ENCODE results near the gene RIT1. TPM values are rescaled to one million over a fixed set of nuclear protein-coding genes. Genes with fewer than 3 reads are reported as not detected.
A peak's percentile ranks its signal among the peaks of the same experiment; 100 is the strongest.

RIT1 gene
- total RNA-seq, 1 experiment from 2014 or later, result 26.4 TPM

DNA sequence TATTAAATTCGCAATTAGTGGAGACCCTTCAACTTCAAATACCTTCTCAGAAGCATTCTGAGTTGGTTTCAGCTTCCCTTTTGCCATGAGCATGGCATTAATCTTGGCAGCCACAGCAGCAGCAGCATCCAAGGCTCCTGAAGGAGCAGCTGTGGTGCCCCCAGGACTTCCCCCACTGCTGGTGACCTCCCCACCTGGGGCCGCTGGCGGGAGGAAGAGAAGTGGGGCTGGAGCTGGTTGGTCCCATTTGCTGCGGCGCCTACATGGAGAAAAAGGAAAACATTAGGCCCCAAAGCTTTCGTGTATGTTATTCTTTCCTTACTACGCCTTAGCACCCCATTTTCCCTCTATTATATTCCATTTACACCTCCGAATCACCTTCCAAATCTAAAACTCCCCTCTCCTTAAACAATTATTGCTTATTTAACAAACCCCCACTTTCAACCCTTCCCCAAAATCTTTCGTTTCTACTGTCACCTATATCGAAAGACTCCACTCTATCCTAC lies 22.5 kb upstream of the RIT1 start:
- Histone ChIP-seq H3K4me1 (ENCODE audit: insufficient read depth, low read length) (no peaks in the 10 kb centered on the region; the same call in 1 of the 2 replicates), H3K27me3 (ENCODE audit: insufficient read depth, low read length) (no peaks in the 10 kb centered on the region), H4K91ac (ENCODE audit: insufficient read length, low read depth, low read length) (no peak overlapping the region), H3K56ac (ENCODE audit: insufficient read length, low read depth, low read length) (peak overlapping the region; percentile 31), H3K27ac (ENCODE audit: insufficient read length, low read depth, low read length) (no peak overlapping the region), H3K14ac (ENCODE audit: insufficient read depth, low read length) (peak overlapping the region; percentile 93; the same call in 1 of the 2 replicates), H2BK5ac (ENCODE audit: insufficient read length, low read length) (peak overlapping the region; percentile 88), H3K79me1 (ENCODE audit: insufficient read depth, low read depth, low read length, poor library complexity, severe bottlenecking) (peaks cover 9% of the 10 kb centered on the region), H2AFZ (ENCODE audit: low read length) (no peak overlapping the region), H3K9me3 (ENCODE audit: control insufficient read depth, low read depth, low read length) (no peaks in the 10 kb centered on the region), H4K5ac (ENCODE audit: insufficient read length, low read depth, low read length) (no peak overlapping the region), H3K23me2 (ENCODE audit: insufficient read length, low read depth, low read length, poor library complexity, severe bottlenecking) (peaks cover 6% of the 10 kb centered on the region), H3K23ac (ENCODE audit: insufficient read length, low read depth, low read length) (no peak overlapping the region), H2BK20ac (ENCODE audit: low read depth, low read length, poor library complexity, severe bottlenecking) (no peak overlapping the region), H2BK15ac (ENCODE audit: low read depth, low read length) (no peak overlapping the region), H3K4ac (ENCODE audit: low read depth, low read length) (peak overlapping the region; percentile 38; the same call in 1 of the 2 replicates), H4K8ac (replicated peaks; ENCODE audit: insufficient read length, low read depth, low read length) (no peak overlapping the region), H3K9ac (ENCODE audit: extremely low read depth, insufficient read length, low read length) (peak overlapping the region; percentile 97), H2BK12ac (ENCODE audit: insufficient read length, low read depth, low read length) (no peak overlapping the region), H3K79me2 (ENCODE audit: insufficient read depth, low read length) (peaks cover 19% of the 10 kb centered on the region; the same call in 1 of the 2 replicates), H3K18ac (ENCODE audit: insufficient read length, low read depth, low read length) (no peak overlapping the region), H3K4me2 (ENCODE audit: insufficient read depth, insufficient read length, low read length) (peak overlapping the region; percentile 93), H3T11ph (ENCODE audit: low read length) (no peak overlapping the region), H4K20me1 (ENCODE audit: control insufficient read depth, insufficient read depth, insufficient read length) (no peaks in the 10 kb centered on the region), H2AK5ac (ENCODE audit: insufficient read length, low read length) (no peak overlapping the region), H2BK120ac (ENCODE audit: low read depth, low read length, poor library complexity, severe bottlenecking) (no peak overlapping the region)
- Mint-ChIP-seq H3K27me3 (ENCODE audit: low read depth) (no peaks in the 10 kb centered on the region), H3K4me1 (peaks cover 19 to 21% of the 10 kb centered on the region in 2 experiments), H3K36me3 (ENCODE audit: insufficient read depth in 1 of 3, low read depth in 3 of 3) (peaks cover 25 to 33% (median 28%) of the 10 kb centered on the region in 3 experiments), H3K27ac (no peak overlapping the region), H3K4me3 (no peak overlapping the region), H3K9me3 (no peaks in the 10 kb centered on the region)
- WGBS (ENCODE audit: extremely low coverage, insufficient read length, low lambda C conversion rate), result 100% methylated on average over 4 of the region's 10 CpGs
- DNase-seq, result no peak
- TF ChIP-seq, protein P1, sequence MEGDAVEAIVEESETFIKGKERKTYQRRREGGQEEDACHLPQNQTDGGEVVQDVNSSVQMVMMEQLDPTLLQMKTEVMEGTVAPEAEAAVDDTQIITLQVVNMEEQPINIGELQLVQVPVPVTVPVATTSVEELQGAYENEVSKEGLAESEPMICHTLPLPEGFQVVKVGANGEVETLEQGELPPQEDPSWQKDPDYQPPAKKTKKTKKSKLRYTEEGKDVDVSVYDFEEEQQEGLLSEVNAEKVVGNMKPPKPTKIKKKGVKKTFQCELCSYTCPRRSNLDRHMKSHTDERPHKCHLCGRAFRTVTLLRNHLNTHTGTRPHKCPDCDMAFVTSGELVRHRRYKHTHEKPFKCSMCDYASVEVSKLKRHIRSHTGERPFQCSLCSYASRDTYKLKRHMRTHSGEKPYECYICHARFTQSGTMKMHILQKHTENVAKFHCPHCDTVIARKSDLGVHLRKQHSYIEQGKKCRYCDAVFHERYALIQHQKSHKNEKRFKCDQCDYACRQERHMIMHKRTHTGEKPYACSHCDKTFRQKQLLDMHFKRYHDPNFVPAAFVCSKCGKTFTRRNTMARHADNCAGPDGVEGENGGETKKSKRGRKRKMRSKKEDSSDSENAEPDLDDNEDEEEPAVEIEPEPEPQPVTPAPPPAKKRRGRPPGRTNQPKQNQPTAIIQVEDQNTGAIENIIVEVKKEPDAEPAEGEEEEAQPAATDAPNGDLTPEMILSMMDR (conservative IDR thresholded peaks at IDR 0.05), result no peak
